GM18507 (cell line): ENCODE measurements around the gene DPY19L1.
"Not testable (repeated sequence)": the region's sequence is repeated elsewhere in the genome, so short reads cannot be mapped to it uniquely, and the experiment has no call there.

Experiments used
- DNase-seq: peaks from one replicate; pipeline ENCODE4 v3.0.0; 2011; ENCODE audit warnings: low read depth; ENCODE audit not compliant: insufficient read length; ENCODE audit errors: extremely low spot score
- FAIRE-seq: peaks from 2 replicates; lab custom pipeline; 2011; peaks lifted over from hg19 to GRCh38; lab: Jason Lieb, UNC

DPY19L1 gene

GRCh38 chr7:35037211-35037525 is at the start of gene DPY19L1:
DPY19L1 (minus strand) TSS chr7:35037485; CDS start chr7:35037394, 91 bp downstream.
- DNase-seq (no peak), FAIRE-seq (no peak)

GRCh38 chr7:35079517-35079916 is 42.2 kb upstream of the DPY19L1 start:
- not testable (repeated sequence) for FAIRE-seq, DNase-seq

GRCh38 chr7:35074008-35074407 is 36.7 kb upstream of the DPY19L1 start:
- FAIRE-seq, DNase-seq: not testable (repeated sequence)

- FAIRE-seq, DNase-seq: not testable (repeated sequence)
Measured at GRCh38 chr7:35072950-35073827, 35.9 kb upstream of the DPY19L1 start.

GRCh38 chr7:35069084-35069483 is 31.8 kb upstream of the DPY19L1 start:
- DNase-seq, result not testable (repeated sequence)

GRCh38 chr7:35065382-35065781 is 28.1 kb upstream of the DPY19L1 start:
- not testable (repeated sequence) for FAIRE-seq, DNase-seq

More at GRCh38 chr7:35069084-35069483, 31.8 kb upstream of the DPY19L1 start:
- FAIRE-seq, result not testable (repeated sequence)

- DNase-seq, FAIRE-seq: not testable (repeated sequence)
Measured at GRCh38 chr7:35058571-35058970, 21.3 kb upstream of the DPY19L1 start.

GRCh38 chr7:35057505-35058451 is 20.5 kb upstream of the DPY19L1 start:
- DNase-seq, FAIRE-seq: not testable (repeated sequence)

- not testable (repeated sequence) for FAIRE-seq, DNase-seq
Measured at GRCh38 chr7:35055733-35056132, 18.4 kb upstream of the DPY19L1 start.

GRCh38 chr7:35053488-35054175 is 16.3 kb upstream of the DPY19L1 start:
- not testable (repeated sequence) for FAIRE-seq, DNase-seq

- DNase-seq, FAIRE-seq: not testable (repeated sequence)
Measured at GRCh38 chr7:35048390-35048789, 11.1 kb upstream of the DPY19L1 start.

GRCh38 chr7:35047912-35048305 is 10.6 kb upstream of the DPY19L1 start:
- not testable (repeated sequence) for FAIRE-seq, DNase-seq

GRCh38 chr7:35047263-35047911 is 10.1 kb upstream of the DPY19L1 start:
- DNase-seq, FAIRE-seq: not testable (repeated sequence)

GRCh38 chr7:35043301-35043700 is 6.0 kb upstream of the DPY19L1 start:
- FAIRE-seq, result not testable (repeated sequence)

GRCh38 chr7:35040906-35041305 is 3.6 kb upstream of the DPY19L1 start:
- no peak for FAIRE-seq
- DNase-seq, result no peak

More at GRCh38 chr7:35043301-35043700, 6.0 kb upstream of the DPY19L1 start:
- not testable (repeated sequence) for DNase-seq

GRCh38 chr7:35039343-35039742 is 2.1 kb upstream of the DPY19L1 start:
- FAIRE-seq, result no peak

GRCh38 chr7:35038354-35038753 is 1.1 kb upstream of the DPY19L1 start:
- FAIRE-seq (no peak), DNase-seq (no peak)

More at GRCh38 chr7:35039343-35039742, 2.1 kb upstream of the DPY19L1 start:
- no peak for DNase-seq

- peak; percentile 80 for FAIRE-seq
- DNase-seq, result peak; percentile 84
Measured at GRCh38 chr7:35037526-35038341, 449 bp upstream of the DPY19L1 start.
